GM19035 (cell line): Measurements from ENCODE around the gene ZNF664.

Experiments used
- ATAC-seq: cut with Tn5 transposase; IDR thresholded peaks from one replicate; pipeline ENCODE4 v1.9.1; 2021; ENCODE audit not compliant: unreplicated experiment

The ZNF664 gene

GRCh38 chr12:123958462-123958861 is 14.6 kb upstream of the ZNF664 start:
- no peak for ATAC-seq

- no peak for ATAC-seq
Measured at GRCh38 chr12:123958876-123959275, 14.1 kb upstream of the ZNF664 start.

DNA sequence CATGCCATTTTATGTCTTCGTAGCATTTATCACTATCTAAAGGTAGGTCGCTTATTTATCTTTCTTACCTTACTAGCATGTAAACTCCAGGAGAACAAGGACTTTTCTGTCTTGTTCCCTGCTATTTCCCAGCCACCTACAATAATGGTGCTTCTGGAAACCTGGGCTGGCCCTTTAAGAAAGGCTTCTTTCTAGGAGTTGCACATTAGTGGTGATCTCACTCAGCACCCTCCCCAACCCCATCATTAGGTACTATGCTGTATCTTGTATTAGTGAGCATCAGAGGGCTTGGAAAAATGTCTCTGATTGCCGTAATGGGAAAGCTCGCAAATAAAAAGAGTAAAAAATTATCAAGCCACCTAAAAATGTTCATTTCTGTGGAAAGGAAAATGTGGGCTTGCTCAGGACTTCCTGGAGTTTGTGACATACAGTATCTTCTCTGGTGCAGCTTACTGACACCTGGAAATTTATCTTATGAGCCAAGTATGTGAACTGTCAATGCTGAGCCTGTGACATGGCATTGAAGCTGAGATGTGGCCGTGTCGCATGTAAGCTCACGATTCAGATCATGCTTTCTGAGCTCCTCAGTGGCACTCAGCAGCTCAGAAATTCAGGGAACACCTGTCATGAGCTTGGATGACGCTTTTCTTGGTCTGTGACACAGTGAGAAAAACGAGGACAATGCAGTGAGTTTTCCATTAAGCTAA is 12.8 kb upstream of the ZNF664 start:
- ATAC-seq: no peak

- ATAC-seq: no peak
Measured at GRCh38 chr12:123960856-123961255, 12.2 kb upstream of the ZNF664 start.

GRCh38 chr12:123961585-123962345 is 11.2 kb upstream of the ZNF664 start:
- no peak for ATAC-seq

- no peak for ATAC-seq
Measured at GRCh38 chr12:123962513-123962912, 10.5 kb upstream of the ZNF664 start.

DNA sequence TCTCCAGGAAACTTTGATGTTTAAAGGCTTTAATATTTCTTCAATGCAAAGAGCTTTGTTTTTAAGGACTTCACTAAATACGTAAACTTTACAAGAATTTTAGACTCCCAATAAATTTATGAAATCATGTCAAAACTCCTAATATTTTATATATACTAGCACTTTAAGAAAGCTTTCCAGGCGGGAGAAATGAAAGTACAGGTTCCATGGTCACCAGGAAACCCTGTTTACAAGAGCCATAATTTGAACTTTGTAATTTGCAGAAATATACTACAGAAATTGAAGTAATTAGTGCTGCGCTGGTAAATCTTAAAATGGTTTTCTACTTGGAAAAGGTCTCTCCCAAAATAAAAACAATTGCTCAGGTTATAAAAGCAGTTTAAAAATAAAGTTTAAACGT is 9.2 kb upstream of the ZNF664 start:
- ATAC-seq: no peak

DNA sequence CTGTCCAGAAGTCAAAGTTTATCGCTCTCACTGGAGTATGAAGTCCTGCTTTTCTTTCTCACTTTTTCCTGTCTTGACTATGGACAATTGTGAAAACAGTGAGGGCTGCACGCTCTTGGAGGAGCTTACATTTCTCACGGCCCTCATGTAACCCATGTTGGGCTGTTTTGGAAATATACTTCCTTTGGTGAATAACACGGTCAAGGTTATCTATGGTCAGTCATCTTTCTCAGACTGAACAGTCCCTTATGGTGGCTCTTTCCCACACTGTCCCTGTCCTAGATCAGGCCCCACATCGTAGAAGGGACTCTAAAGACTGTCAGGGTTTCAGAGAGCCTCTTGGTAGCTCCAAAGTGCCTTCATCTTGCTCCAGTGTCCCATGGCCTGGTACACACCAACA is 7.6 kb upstream of the ZNF664 start:
- ATAC-seq: no peak

- ATAC-seq: no peak
Measured at GRCh38 chr12:123966596-123966995, 6.4 kb upstream of the ZNF664 start.

DNA sequence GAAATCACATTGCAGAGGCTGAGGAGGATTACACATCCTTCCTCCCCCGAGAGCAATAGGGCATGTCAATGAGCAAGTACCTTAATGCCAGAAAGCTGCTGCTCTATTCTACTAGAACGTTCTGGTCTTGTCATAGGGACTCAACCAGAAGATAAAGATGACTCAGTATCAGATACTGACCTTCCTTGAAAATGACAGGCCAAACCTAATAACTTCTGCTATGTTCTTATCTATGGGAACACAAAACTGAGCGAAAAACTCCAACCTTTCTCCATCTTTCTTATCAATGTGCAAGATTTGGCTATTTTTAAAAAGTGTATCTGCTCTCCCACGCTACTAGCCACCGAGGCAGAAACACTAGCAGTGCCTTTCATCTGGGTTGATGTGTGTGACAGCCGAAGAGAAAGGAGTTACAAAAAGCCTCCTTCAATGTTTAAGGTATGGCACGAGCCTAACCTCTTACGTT is 5.9 kb upstream of the ZNF664 start:
- ATAC-seq: no peak

DNA sequence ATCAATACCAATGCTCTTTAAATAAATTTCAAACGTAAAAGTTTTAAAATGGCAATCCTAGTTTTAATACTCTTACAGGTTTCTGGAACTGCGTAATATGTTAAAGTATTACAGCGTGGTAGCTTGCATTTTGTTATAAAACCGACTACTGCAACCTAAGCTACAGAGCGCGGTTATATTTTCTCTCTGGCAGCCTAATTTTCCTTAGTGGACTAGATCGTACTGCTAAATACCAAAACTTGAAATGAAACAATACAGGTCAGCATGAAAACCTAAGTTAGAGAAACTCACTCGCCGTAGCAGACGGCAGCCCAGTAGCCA is 1.6 kb upstream of the ZNF664 start:
- no peak for ATAC-seq

DNA sequence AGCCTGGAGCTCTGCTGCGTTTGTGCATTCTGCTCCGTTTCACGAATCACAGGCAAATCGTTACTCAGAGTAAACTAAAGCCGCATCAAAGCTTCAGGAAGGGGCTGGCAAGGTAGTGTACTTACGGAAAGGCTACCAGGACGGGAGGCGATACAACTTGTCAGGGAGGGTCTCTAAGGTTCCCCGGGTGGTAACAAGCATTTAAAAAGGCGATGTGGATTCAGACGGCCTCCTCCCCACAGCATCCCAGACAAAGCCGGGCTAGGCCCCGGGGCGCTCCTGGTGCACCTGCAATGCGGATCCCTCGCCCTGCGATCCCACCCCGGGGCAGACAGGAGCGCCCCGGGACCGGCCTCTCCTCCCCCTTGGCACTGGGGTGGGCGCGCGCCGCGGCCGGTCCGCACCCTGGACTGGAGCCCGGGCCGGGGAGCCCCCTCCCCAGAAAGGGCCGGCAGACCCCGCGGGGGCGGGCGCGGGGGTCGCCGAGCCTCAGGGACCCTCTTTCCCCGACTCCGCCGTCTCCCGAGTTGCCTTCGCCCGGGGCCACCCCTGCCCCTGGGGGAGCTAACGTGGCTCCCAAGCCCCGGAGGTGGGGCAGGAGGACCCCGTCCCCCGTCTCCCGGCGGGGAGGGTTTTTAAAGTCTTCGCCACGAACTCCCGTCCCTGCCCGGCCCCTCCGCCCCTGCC is 1.1 kb upstream of the ZNF664 start:
- peak; percentile 9 for ATAC-seq

DNA sequence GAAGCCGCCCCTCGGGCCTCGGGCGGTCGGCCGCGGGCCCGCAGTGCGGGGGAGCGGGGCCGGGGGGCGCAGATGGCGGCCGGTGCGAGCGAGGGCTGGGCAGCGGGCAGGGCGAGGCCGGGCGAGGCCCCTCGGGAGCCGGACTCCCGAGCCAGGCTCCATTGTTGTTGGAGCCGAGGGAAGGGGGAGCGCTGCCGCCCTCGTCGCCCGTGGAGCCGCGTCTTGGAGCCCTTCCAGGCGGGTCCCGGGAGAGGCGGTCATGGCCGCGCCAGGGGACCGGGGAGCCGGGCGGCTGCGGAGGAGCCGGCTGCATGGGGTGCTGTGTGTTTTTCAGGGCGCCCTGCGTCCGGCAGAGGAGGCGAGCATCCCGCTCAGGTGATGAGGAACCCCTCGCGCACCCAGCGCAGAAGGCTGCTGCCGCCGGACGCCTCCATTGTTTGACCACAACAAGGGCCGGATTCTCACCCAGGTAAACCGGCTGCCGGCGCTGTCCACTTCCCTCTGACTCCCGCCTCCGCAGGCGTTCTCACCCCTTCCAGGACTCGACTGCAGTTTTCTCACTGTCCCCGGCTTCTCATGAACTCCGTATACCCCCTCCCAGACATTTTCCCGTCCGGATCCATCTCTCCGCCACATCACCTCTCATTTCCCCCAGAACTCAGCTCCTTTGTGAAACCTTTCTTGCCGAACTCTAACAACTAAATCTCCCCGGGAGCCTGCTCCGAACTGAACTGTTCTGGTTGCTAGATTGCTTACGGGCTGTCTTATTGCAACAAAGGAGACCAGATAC is 732 bp downstream of the ZNF664 start:
- peak; percentile 9 for ATAC-seq

GRCh38 chr12:123976227-123976826 is 3.3 kb downstream of the ZNF664 start:
- no peak for ATAC-seq

GRCh38 chr12:123979566-123979965 is 6.6 kb downstream of the ZNF664 start:
- ATAC-seq: no peak

- no peak for ATAC-seq
Measured at GRCh38 chr12:123982269-123982668, 9.3 kb downstream of the ZNF664 start.

- no peak for ATAC-seq
Measured at GRCh38 chr12:123983822-123984485, 10.9 kb downstream of the ZNF664 start.

- ATAC-seq: no peak
Measured at GRCh38 chr12:123984903-123985302, 11.9 kb downstream of the ZNF664 start.

DNA sequence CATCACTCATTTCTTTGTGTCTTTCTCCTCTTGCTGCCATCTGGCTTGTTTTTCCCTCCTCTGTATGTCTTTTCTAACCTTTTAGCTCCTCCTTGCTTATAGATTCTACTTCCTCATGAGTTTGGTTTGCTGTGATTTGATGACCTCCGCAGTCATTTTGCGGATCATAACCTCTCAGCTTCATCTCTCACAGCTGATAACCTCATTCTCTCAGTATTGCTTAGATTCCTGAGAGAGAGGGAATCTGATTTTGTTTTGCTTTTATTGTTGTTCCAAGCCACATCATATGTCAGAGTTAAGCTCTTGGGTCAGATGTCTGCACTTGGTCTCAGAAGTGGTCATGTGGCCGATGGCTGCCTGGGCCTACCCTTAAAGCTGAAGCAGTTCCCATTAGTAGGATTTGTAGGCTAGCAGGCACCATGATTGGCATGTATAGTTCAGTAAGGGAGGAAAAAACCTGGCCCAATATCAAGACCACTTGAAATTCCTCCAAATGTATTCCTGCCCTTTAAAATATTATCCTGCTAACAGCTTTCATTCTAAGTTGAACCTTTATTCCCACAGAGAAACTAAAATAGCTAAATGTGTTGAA is 13.5 kb downstream of the ZNF664 start:
- no peak for ATAC-seq

- no peak for ATAC-seq
Measured at GRCh38 chr12:123987022-123987421, 14.0 kb downstream of the ZNF664 start.
